OCI-LY3 (cell line): ENCODE results near the gene HAUS3.

ENCODE experiments used
- H2AFZ ChIP-seq: fragments of 200-600, 300-600 bp; shearing (Covaris generic); 2 replicates; pipeline ENCODE4 v1.6.0; 2014; ENCODE audit warnings: antibody characterized with exemption, low read depth, low read length
- H3K27ac ChIP-seq: fragments of 200-600, 300-600 bp; sonication (generic); 2 replicates; pipeline ENCODE4 v1.5.1; 2014; ENCODE audit warnings: mild to moderate bottlenecking, low read length, moderate library complexity, mixed read lengths
- H3K27me3 ChIP-seq: fragments of 200-600, 300-600 bp; sonication (generic); 2 replicates; pipeline ENCODE4 v1.6.1; 2014; ENCODE audit warnings: low read depth, low read length, mixed read lengths
- H3K36me3 ChIP-seq: fragments of 200-600, 300-600 bp; sonication (generic); replicated peaks from 2 replicates; pipeline ENCODE3; 2014; ENCODE audit warnings: low read depth, low read length, mixed read lengths
- H3K4me1 ChIP-seq: fragments of 300-600, 200-600 bp; sonication (generic); 2 replicates; pipeline ENCODE4 v1.6.1; 2014; ENCODE audit warnings: low read length, mixed read lengths
- H3K4me2 ChIP-seq: fragments of 200-600, 300-600 bp; sonication (generic); 2 replicates; pipeline ENCODE4 v1.6.1; 2014; ENCODE audit warnings: low read length, mixed read lengths
- H3K4me3 ChIP-seq: fragments of 300-600, 200-600 bp; sonication (generic); 2 replicates; pipeline ENCODE4 v1.5.1; 2014; ENCODE audit warnings: antibody characterized with exemption, mild to moderate bottlenecking, low read length, moderate library complexity
- H3K79me2 ChIP-seq: fragments of 300-600, 200-600 bp; shearing (Covaris generic); 2 replicates; pipeline ENCODE4 v1.6.1; 2014; ENCODE audit warnings: mild to moderate bottlenecking, low read length, mixed read lengths
- H3K9ac ChIP-seq: fragments of 300-600, 200-600 bp; shearing (Covaris generic); 2 replicates; pipeline ENCODE4 v1.6.0; 2014; ENCODE audit warnings: mild to moderate bottlenecking, low read length, moderate library complexity
- H3K9me3 ChIP-seq: fragments of 200-600, 300-600 bp; shearing (Covaris generic); 2 replicates; pipeline ENCODE4 v1.6.1; 2014; ENCODE audit warnings: low read length, mixed read lengths; ENCODE audit not compliant: insufficient read depth
- H4K20me1 ChIP-seq: fragments of 200-600, 300-600 bp; sonication (generic); 2 replicates; pipeline ENCODE4 v1.6.1; 2016; ENCODE audit warnings: low read length, mixed read lengths; ENCODE audit not compliant: insufficient read depth
- CTCF ChIP-seq: fragments of 200-600, 300-600 bp; sonication (generic); IDR thresholded peaks from 2 replicates; pipeline ENCODE4 v1.5.1; 2014; ENCODE audit warnings: antibody characterized with exemption, low read length, low read depth
- EZH2phosphoT487 ChIP-seq: fragments of 200-600 bp; shearing (Covaris generic); IDR thresholded peaks from 2 replicates; pipeline ENCODE4 v1.6.1; 2018; ENCODE audit warnings: antibody characterized with exemption, mixed run types, low read depth

HAUS3 gene

GRCh38 chr4:2289311-2289954, 47.5 kb upstream of the HAUS3 start:
- Histone ChIP-seq H3K36me3 (no peaks in the 10 kb centered on the region), H3K27ac (no peak overlapping the region), H3K4me3 (no peak overlapping the region), H4K20me1 (no peaks in the 10 kb centered on the region), H3K27me3 (no peaks in the 10 kb centered on the region), H3K9ac (no peak overlapping the region), H3K9me3 (no peaks in the 10 kb centered on the region), H2AFZ (no peak overlapping the region), H3K79me2 (no peaks in the 10 kb centered on the region), H3K4me2 (no peak overlapping the region), H3K4me1 (0 out of 2 replicates have a peak, but pooled peaks cover 3% of the 10 kb centered on the region)
- TF ChIP-seq CTCF, result no peak
- TF ChIP-seq EZH2phosphoT487, result no peak

- no peak overlapping the region for H3K4me3 ChIP-seq
- H3K4me2 ChIP-seq, result no peak overlapping the region
- no peak overlapping the region for H3K27ac ChIP-seq
- H2AFZ ChIP-seq, result no peak overlapping the region
- no peaks in the 10 kb centered on the region for H3K36me3 ChIP-seq
- H3K9me3 ChIP-seq, result no peaks in the 10 kb centered on the region
- no peaks in the 10 kb centered on the region for H3K79me2 ChIP-seq
- H3K4me1 ChIP-seq, result 0 out of 2 replicates have a peak, but pooled peaks cover 3% of the 10 kb centered on the region
- H3K27me3 ChIP-seq, result no peaks in the 10 kb centered on the region
- H3K9ac ChIP-seq, result no peak overlapping the region
- no peaks in the 10 kb centered on the region for H4K20me1 ChIP-seq
- TF ChIP-seq CTCF (no peak), EZH2phosphoT487 (no peak)
Measured at GRCh38 chr4:2288051-2288541, 46.2 kb upstream of the HAUS3 start.

GRCh38 chr4:2287594-2287915, 45.6 kb upstream of the HAUS3 start:
- no peaks in the 10 kb centered on the region for H3K9me3 ChIP-seq
- no peak overlapping the region for H3K4me2 ChIP-seq
- no peaks in the 10 kb centered on the region for H3K36me3 ChIP-seq
- no peaks in the 10 kb centered on the region for H3K79me2 ChIP-seq
- no peaks in the 10 kb centered on the region for H3K27me3 ChIP-seq
- H3K27ac ChIP-seq, result no peak overlapping the region
- no peak overlapping the region for H3K9ac ChIP-seq
- H2AFZ ChIP-seq, result no peak overlapping the region
- H4K20me1 ChIP-seq, result no peaks in the 10 kb centered on the region
- H3K4me1 ChIP-seq, result 0 out of 2 replicates have a peak, but pooled peaks cover 3% of the 10 kb centered on the region
- TF ChIP-seq CTCF (no peak), EZH2phosphoT487 (no peak)
- no peak overlapping the region for H3K4me3 ChIP-seq

GRCh38 chr4:2286904-2287593, 45.1 kb upstream of the HAUS3 start:
- H3K27ac ChIP-seq, result no peak overlapping the region
- peaks cover 7% of the 10 kb centered on the region; the same call in 1 of the 2 replicates for H3K4me1 ChIP-seq
- H3K36me3 ChIP-seq, result no peaks in the 10 kb centered on the region
- no peaks in the 10 kb centered on the region for H3K79me2 ChIP-seq
- no peak overlapping the region for H2AFZ ChIP-seq
- no peaks in the 10 kb centered on the region for H3K27me3 ChIP-seq
- no peak for TF ChIP-seq EZH2phosphoT487
- TF ChIP-seq CTCF, result no peak
- no peak overlapping the region for H3K4me3 ChIP-seq
- H4K20me1 ChIP-seq, result no peaks in the 10 kb centered on the region
- no peak overlapping the region for H3K4me2 ChIP-seq
- H3K9ac ChIP-seq, result no peak overlapping the region
- H3K9me3 ChIP-seq, result no peaks in the 10 kb centered on the region
